Mesothelial cell of epicardium (in vitro differentiated cells): ENCODE measurements around the gene MTHFD2. TPM values are rescaled to one million over a fixed set of nuclear protein-coding genes. Genes with fewer than 3 reads are reported as not detected.

Experiments
- DNase-seq, 2 experiments: peaks; one replicate each; pipeline ENCODE4 v3.0.0; 2021; ENCODE audit warnings: low spot score in 2 of 2; ENCODE audit not compliant: unreplicated experiment in 2 of 2
- H3K27ac Mint-ChIP-seq: 2 replicates; pipeline ENCODE4 v1.8.0; 2021; ENCODE audit warnings: mixed read lengths
- H3K27me3 Mint-ChIP-seq: 2 replicates; pipeline ENCODE4 v1.8.0; 2021; ENCODE audit warnings: low read depth, mixed read lengths
- H3K36me3 Mint-ChIP-seq: 2 replicates; pipeline ENCODE4 v1.8.0; 2021; ENCODE audit warnings: mixed read lengths
- H3K4me1 Mint-ChIP-seq: 2 replicates; pipeline ENCODE4 v1.8.0; 2021; ENCODE audit warnings: mixed read lengths
- H3K4me3 Mint-ChIP-seq: 2 replicates; pipeline ENCODE4 v1.8.0; 2021; ENCODE audit warnings: mild to moderate bottlenecking, moderate library complexity, mixed read lengths
- H3K9me3 Mint-ChIP-seq: 2 replicates; pipeline ENCODE4 v1.8.0; 2021; ENCODE audit warnings: mixed read lengths
- CTCF ChIP-seq: fragments of 200-600 bp; sonication (generic); IDR thresholded peaks from one replicate; pipeline ENCODE4 v1.5.0; 2021; ENCODE audit warnings: antibody characterized with exemption; ENCODE audit not compliant: unreplicated experiment
- total RNA-seq: library from RNA; stranded (reverse); gene quantifications from 3 replicates; pipeline ENCODE4 v1.2.1, GENCODE V29; 2021

The MTHFD2 gene
- total RNA-seq, 1 donor from 2014 or later: 39.1 TPM

GRCh38 chr2:74267068-74267467 lies 68.7 kb downstream of the MTHFD2 start:
- Mint-ChIP-seq H3K36me3 (no peaks in the 10 kb centered on the region), H3K27ac (no peak overlapping the region), H3K4me1 (no peaks in the 10 kb centered on the region), H3K27me3 (peaks cover 17% of the 10 kb centered on the region), H3K4me3 (no peak overlapping the region), H3K9me3 (no peaks in the 10 kb centered on the region)
- DNase-seq: no peak
- no peak for TF ChIP-seq CTCF

Other genes starting within 250 kb of the MTHFD2 start
- 39.6 to 42.6 TPM (median 41.2 TPM) in 3 replicates for gene TET3, start 213.7 kb upstream of the MTHFD2 start, total RNA-seq
- gene BOLA3, start 50.7 kb upstream of the MTHFD2 start, total RNA-seq: 15.4 to 17.0 TPM (median 17.0 TPM) in 3 replicates
- gene MOB1A, start 19.7 kb upstream of the MTHFD2 start, total RNA-seq: 90.4 to 98.3 TPM (median 96.4 TPM) in 3 replicates
- 7.5 to 9.3 TPM (median 9.2 TPM) in 3 replicates for gene SLC4A5, start 144.8 kb downstream of the MTHFD2 start, total RNA-seq
- 125 to 136 TPM (median 132 TPM) in 3 replicates for gene DCTN1, start 181.7 kb downstream of the MTHFD2 start, total RNA-seq
- gene C2orf81, start 223.0 kb downstream of the MTHFD2 start, total RNA-seq: 4.7 to 8.8 TPM (median 6.0 TPM) in 3 replicates
- gene WDR54, start 223.1 kb downstream of the MTHFD2 start, total RNA-seq: 20.2 to 25.0 TPM (median 23.7 TPM) in 3 replicates
- 85.0 to 88.9 TPM (median 86.4 TPM) in 3 replicates for gene RTKN, start 243.3 kb downstream of the MTHFD2 start, total RNA-seq